A549 (cell line): ENCODE measurements around the gene ZC3H10. TPM values are rescaled to one million over a fixed set of nuclear protein-coding genes. Genes with fewer than 3 reads are reported as not detected.

Experiments
- ATAC-seq, 2 experiments: fragments of 200-7000 bp in 1 of 2; fragments of >200 bp in 1 of 2; cut with Nextera tagmentation in 1 of 2; cut with Tn5 transposase in 1 of 2; 3 replicates each; pipeline versions ENCODE4 v1.8.0 to v1.9.1; 2018 to 2020; ENCODE audit warnings: mild to moderate bottlenecking in 1 of 2, moderate library complexity in 1 of 2
- CTCF ChIA-PET: fragments of 300-600 bp; sonication (Branson Sonifier 250); formaldehyde crosslinking; extraction: SDS; loops from one replicate; lab custom pipeline; 2021; ENCODE audit warnings: antibody characterized with exemption, inconsistent platforms; lab: Yijun Ruan, JAX
- POLR2A ChIA-PET: fragments of 350-600 bp; formaldehyde crosslinking; extraction: SDS; loops from one replicate; lab custom pipeline; 2021; ENCODE audit warnings: antibody characterized with exemption, inconsistent platforms; lab: Yijun Ruan, JAX
- DNase-seq, 2 experiments: peaks; one replicate each; pipeline versions ENCODE4 v3.0.0 to v3.0.0-alpha.2; 2011 to 2016; ENCODE audit warnings: low read depth in 1 of 2, low spot score in 1 of 2
- FAIRE-seq: peaks from 2 replicates; lab custom pipeline; 2011; peaks lifted over from hg19 to GRCh38; lab: Jason Lieb, UNC
- H3K27ac ChIP-seq, 2 experiments: fragments of >200 bp; sonication (Bioruptor Twin); formaldehyde crosslinking; 3 replicates each; pipeline ENCODE4 v1.5.1; 2016 to 2017
- H3K4me1 ChIP-seq: fragments of >200 bp; sonication (Bioruptor Twin); formaldehyde crosslinking; 3 replicates; pipeline ENCODE4 v1.6.1; 2016
- H3K4me2 ChIP-seq: fragments of >200 bp; sonication (Bioruptor Twin); formaldehyde crosslinking; 3 replicates; pipeline ENCODE4 v1.6.1; 2016
- H3K4me3 ChIP-seq: fragments of >200 bp; sonication (Bioruptor Twin); formaldehyde crosslinking; 3 replicates; pipeline ENCODE4 v1.5.1; 2016
- H3K9me3 ChIP-seq: fragments of >200 bp; sonication (Bioruptor Twin); formaldehyde crosslinking; 3 replicates; pipeline ENCODE4 v1.6.1; 2016
- BCL3 ChIP-seq: fragments of >200 bp; sonication (Bioruptor Twin); formaldehyde crosslinking; IDR thresholded peaks from 3 replicates; pipeline ENCODE4 v1.6.1; 2016
- CBX2 ChIP-seq: fragments of 200-600 bp; sonication (generic); IDR thresholded peaks from 2 replicates; pipeline ENCODE4 v1.6.1; 2016; ENCODE audit warnings: low read depth, mild to moderate bottlenecking, borderline replicate concordance
- CEBPB ChIP-seq, 2 experiments: fragments of >200 bp in 1 of 2; sonication (Bioruptor Twin) in 1 of 2; formaldehyde crosslinking in 1 of 2; IDR thresholded peaks; 2 replicates each; pipeline ENCODE4 v1.6.1; 2012 to 2016
- CHD4 ChIP-seq: fragments of 200-600 bp; sonication (generic); IDR thresholded peaks from 2 replicates; pipeline ENCODE4 v1.6.1; 2016; ENCODE audit warnings: antibody characterized with exemption, mild to moderate bottlenecking, borderline replicate concordance
- EHF ChIP-seq: fragments of 250-450 bp; sonication (Bioruptor Pico); IDR thresholded peaks from 2 replicates; pipeline ENCODE4 v1.5.0; 2020; ENCODE audit warnings: mild to moderate bottlenecking
- FOSL2 ChIP-seq, 2 experiments: fragments of 450-650 bp in 1 of 2; fragments of >200 bp in 1 of 2; sonication (Bioruptor Twin) in 1 of 2; formaldehyde crosslinking; IDR thresholded peaks; 2 replicates each; pipeline versions ENCODE4 v1.5.0 to v1.6.1; 2016 to 2020; ENCODE audit warnings: mild to moderate bottlenecking in 1 of 2, moderate library complexity in 1 of 2
- HOXA7 ChIP-seq: fragments of 250-450 bp; sonication (Bioruptor Pico); IDR thresholded peaks from 2 replicates; pipeline ENCODE4 v1.5.0; 2020; ENCODE audit warnings: mild to moderate bottlenecking, moderate library complexity
- HOXB5 ChIP-seq: fragments of 250-450 bp; sonication (Bioruptor Pico); IDR thresholded peaks from 2 replicates; pipeline ENCODE4 v1.5.0; 2020; ENCODE audit warnings: mild to moderate bottlenecking, moderate library complexity
- PBX3 ChIP-seq: IDR thresholded peaks from 2 replicates; pipeline ENCODE4 v1.6.1; 2012
- PHF8 ChIP-seq: fragments of 200-600 bp; sonication (generic); IDR thresholded peaks from 2 replicates; pipeline ENCODE4 v1.6.1; 2016; ENCODE audit warnings: low read depth, mild to moderate bottlenecking, antibody characterized with exemption, moderate library complexity, borderline replicate concordance
- RAD21 ChIP-seq, 2 experiments: fragments of >200 bp in 1 of 2; sonication (Bioruptor Twin) in 1 of 2; formaldehyde crosslinking in 1 of 2; IDR thresholded peaks in 1 of 2; conservative IDR thresholded peaks in 1 of 2; 2 replicates in 1 of 2; 3 replicates in 1 of 2; pipeline ENCODE4 v1.6.1; 2012 to 2018; ENCODE audit warnings: inconsistent platforms in 1 of 2
- RARB ChIP-seq: fragments of 250-450 bp; sonication (Bioruptor Pico); IDR thresholded peaks from 2 replicates; pipeline ENCODE4 v1.8.0; 2021; ENCODE audit warnings: mild to moderate bottlenecking, moderate library complexity
- ZFP36 ChIP-seq: fragments of 450-650 bp; IDR thresholded peaks from 2 replicates; pipeline ENCODE4 v1.6.1; 2014; ENCODE audit warnings: borderline replicate concordance; ENCODE audit not compliant: partially characterized antibody
- ZSCAN20 ChIP-seq: fragments of 250-450 bp; sonication (Bioruptor Pico); IDR thresholded peaks from 2 replicates; pipeline ENCODE4 v1.8.0; 2022; ENCODE audit warnings: mild to moderate bottlenecking, moderate library complexity
- WGBS: methylation state at CpG from one replicate; pipeline ENCODE4 v1.1.6; 2017; ENCODE audit errors: missing lambda C conversion rate; 5-methylcytosine and 5-hydroxymethylcytosine counted together
- polyA plus RNA-seq, 4 experiments: library from polyadenylated mRNA; depleted of rRNA in 3 of 4; stranded (reverse); fragments of >200 nt; fragmentation: RNase III in 1 of 4; extraction: RNeasy Plus Mini Kit Qiagen cat#74134 plus additional on column Dnase treatment in 1 of 4; gene quantifications; 2 replicates in 3 of 4; 3 replicates in 1 of 4; pipeline ENCODE4 v1.2.3, GENCODE V29; 2011 to 2017
- TF ChIP-seq, protein P1 (sequence below): fragments of 450-650 bp; IDR thresholded peaks from 2 replicates; pipeline ENCODE4 v1.6.1; 2014; ENCODE audit warnings: antibody characterized with exemption
- TF ChIP-seq, protein P2 (sequence below): IDR thresholded peaks from 2 replicates; pipeline ENCODE4 v1.6.1; 2012
- TF ChIP-seq, protein P3 (sequence below): fragments of 200-600 bp; sonication (generic); IDR thresholded peaks from 2 replicates; pipeline ENCODE4 v1.6.1; 2016; ENCODE audit warnings: antibody characterized with exemption, mild to moderate bottlenecking, moderate library complexity
- TF ChIP-seq, protein P4 (sequence below): fragments of >200 bp; sonication (Bioruptor Twin); formaldehyde crosslinking; IDR thresholded peaks from 3 replicates; pipeline ENCODE4 v1.5.1; 2016

The ZC3H10 gene
- polyA plus RNA-seq, 2 of the 4 experiments (the other 2 are of a cell fraction), result 2.1 to 3.2 TPM

GRCh38 chr12:56128670-56129205, 10.7 kb downstream of the ZC3H10 start:
- ATAC-seq (peak; percentile 36 to 45), DNase-seq (peak in 1 of 2 experiments; percentile 29)
- CTCF ChIA-PET, result interaction anchor here (0.6 to 15.7 kb wide), 9 partner anchors 10 to 248 kb away, joined by 3 to 204 read pairs (median 6); partner anchors contain the start of genes MYL6, MYL6B, SMARCC2 and ZC3H10
- Histone ChIP-seq H3K9me3 (no peaks in the 10 kb centered on the region), H3K4me1 (peaks cover 25% of the 10 kb centered on the region), H3K4me2 (peak overlapping the region; percentile 84)
- POLR2A ChIA-PET, result interaction anchor here (0.9 to 2.0 kb wide), 11 partner anchors 10 to 155 kb away, joined by 3 to 40 read pairs (median 8); partner anchors contain the start of genes MYL6, MYL6B, PA2G4 and RAB5B
- 1% methylated on average over 20 of the region's 20 CpGs for WGBS
- TF ChIP-seq ZSCAN20 (CRISPR knock-in tag), result no peak
- TF ChIP-seq, protein P1, sequence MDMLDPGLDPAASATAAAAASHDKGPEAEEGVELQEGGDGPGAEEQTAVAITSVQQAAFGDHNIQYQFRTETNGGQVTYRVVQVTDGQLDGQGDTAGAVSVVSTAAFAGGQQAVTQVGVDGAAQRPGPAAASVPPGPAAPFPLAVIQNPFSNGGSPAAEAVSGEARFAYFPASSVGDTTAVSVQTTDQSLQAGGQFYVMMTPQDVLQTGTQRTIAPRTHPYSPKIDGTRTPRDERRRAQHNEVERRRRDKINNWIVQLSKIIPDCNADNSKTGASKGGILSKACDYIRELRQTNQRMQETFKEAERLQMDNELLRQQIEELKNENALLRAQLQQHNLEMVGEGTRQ, result no peak
- no peak for TF ChIP-seq FOSL2 (IDR thresholded peaks at IDR 0.05)
- peak; percentile 71 for TF ChIP-seq FOSL2 (CRISPR knock-in tag; IDR thresholded peaks at IDR 0.05)
- TF ChIP-seq, protein P2, sequence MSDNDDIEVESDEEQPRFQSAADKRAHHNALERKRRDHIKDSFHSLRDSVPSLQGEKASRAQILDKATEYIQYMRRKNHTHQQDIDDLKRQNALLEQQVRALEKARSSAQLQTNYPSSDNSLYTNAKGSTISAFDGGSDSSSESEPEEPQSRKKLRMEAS, result 0 out of 2 replicates have a peak, but pooled peaks have one; percentile 8
- no peak for TF ChIP-seq CBX2
- TF ChIP-seq, all 56 proteins: peak for 2
- FAIRE-seq, result no peak
- H3K4me3 ChIP-seq, result peak overlapping the region; percentile 76
- peak overlapping the region; percentile 87 to 89 for H3K27ac ChIP-seq

DNA sequence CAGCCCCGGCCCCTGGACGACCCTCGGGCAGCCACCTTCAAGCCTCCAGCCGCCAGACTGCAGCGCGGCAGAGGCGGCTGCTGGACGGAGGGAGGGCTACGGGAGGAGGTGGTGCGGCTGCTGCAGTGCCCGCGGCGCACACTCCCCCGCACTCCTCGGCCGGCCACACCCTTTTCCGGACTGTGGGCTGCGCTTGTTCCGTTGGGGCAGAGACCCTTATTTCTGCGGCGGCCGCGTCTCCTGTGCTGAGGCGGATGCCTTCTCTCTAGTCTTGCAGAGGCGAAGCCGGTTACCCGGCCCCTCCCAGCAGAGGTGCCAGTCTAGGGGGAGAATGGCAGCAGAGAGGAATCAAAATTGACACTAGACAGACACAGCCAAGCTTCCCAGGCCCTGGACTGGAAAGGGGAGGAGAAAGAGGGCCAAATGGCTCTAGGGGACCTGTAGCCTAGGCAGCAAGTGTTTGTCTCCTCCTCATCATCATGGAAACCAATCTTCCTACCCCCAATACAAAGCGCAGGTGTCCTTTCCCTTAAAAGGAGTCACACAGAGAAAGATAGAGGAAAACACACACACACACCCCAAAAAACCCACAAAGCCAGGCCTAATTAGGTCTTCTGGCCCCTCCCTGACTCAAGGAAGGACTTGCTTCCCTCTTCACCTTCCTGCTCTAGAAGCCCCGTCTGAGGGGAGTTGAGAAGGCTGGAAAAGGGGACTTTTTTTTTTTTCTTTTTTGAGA, 11.3 kb downstream of the ZC3H10 start:
- no peak for FAIRE-seq
- TF ChIP-seq, protein P2, result 0 out of 2 replicates have a peak, but pooled peaks have one; percentile 10
- no peak for TF ChIP-seq HOXB5
- Histone ChIP-seq H3K4me2 (peak overlapping the region; percentile 84), H3K4me1 (peaks cover 25% of the 10 kb centered on the region), H3K4me3 (peak overlapping the region; percentile 76), H3K27ac (peak overlapping the region; percentile 87 to 89), H3K9me3 (no peaks in the 10 kb centered on the region)
- ChIA-PET CTCF (interaction anchor here (0.8 to 15.7 kb wide), 6 partner anchors 9 to 82 kb away, joined by 3 to 204 read pairs (median 9); partner anchors contain the start of genes MYL6 and SMARCC2), POLR2A (interaction anchor here (1.9 to 2.0 kb wide), 2 partner anchors 29 to 93 kb away, joined by 10 to 14 read pairs; partner anchors contain the start of genes MYL6 and RNF41)
- ATAC-seq, result peak; percentile 45 to 51; a peak in 5 of 6 replicates
- 19% methylated on average over 19 of the region's 29 CpGs for WGBS
- DNase-seq, result peak; percentile 46 to 47

DNA sequence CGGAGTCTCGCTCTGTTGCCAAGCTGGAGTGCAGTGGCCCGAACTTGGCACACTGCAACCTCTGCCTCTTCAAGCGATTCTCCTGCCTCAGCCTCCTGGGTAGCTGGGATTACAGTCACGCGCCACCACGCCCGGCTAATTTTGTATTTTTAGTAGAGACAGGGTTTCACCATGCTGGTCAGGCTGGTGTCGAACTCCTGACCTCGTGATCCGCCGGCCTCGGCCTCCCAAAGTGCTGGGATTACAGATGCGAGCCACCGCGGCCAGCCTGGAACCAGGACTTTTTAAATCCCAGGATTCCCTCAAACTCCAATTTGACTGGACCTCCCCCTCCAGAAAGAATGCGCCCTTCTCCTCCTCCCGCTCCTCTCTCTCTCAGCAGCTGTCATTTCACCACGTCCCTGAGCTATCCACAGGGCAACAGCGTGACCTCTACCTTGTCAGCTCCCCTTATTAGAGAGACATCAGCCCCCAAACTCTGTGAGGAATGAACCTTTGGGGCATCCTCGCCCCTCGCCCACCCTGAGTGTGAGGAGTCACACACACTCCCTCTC, 12.0 kb downstream of the ZC3H10 start:
- H3K9me3 ChIP-seq, result no peaks in the 10 kb centered on the region
- ChIA-PET POLR2A (no interaction called here), CTCF (interaction anchor here (0.8 to 15.7 kb wide), 5 partner anchors 9 to 60 kb away, joined by 3 to 204 read pairs (median 12); partner anchors contain the start of genes MYL6 and SMARCC2)
- 89% methylated on average over 22 of the region's 22 CpGs for WGBS
- DNase-seq, result no peak
- H3K4me2 ChIP-seq, result peak overlapping the region; percentile 84
- H3K4me3 ChIP-seq, result peak overlapping the region; percentile 76; the same call in 1 of the 3 replicates
- no peak for ATAC-seq
- FAIRE-seq, result no peak
- peaks cover 25% of the 10 kb centered on the region for H3K4me1 ChIP-seq
- H3K27ac ChIP-seq, result peak overlapping the region in 1 of 2 experiments; percentile 89; a peak in 4 of 6 replicates
- TF ChIP-seq, protein P3, sequence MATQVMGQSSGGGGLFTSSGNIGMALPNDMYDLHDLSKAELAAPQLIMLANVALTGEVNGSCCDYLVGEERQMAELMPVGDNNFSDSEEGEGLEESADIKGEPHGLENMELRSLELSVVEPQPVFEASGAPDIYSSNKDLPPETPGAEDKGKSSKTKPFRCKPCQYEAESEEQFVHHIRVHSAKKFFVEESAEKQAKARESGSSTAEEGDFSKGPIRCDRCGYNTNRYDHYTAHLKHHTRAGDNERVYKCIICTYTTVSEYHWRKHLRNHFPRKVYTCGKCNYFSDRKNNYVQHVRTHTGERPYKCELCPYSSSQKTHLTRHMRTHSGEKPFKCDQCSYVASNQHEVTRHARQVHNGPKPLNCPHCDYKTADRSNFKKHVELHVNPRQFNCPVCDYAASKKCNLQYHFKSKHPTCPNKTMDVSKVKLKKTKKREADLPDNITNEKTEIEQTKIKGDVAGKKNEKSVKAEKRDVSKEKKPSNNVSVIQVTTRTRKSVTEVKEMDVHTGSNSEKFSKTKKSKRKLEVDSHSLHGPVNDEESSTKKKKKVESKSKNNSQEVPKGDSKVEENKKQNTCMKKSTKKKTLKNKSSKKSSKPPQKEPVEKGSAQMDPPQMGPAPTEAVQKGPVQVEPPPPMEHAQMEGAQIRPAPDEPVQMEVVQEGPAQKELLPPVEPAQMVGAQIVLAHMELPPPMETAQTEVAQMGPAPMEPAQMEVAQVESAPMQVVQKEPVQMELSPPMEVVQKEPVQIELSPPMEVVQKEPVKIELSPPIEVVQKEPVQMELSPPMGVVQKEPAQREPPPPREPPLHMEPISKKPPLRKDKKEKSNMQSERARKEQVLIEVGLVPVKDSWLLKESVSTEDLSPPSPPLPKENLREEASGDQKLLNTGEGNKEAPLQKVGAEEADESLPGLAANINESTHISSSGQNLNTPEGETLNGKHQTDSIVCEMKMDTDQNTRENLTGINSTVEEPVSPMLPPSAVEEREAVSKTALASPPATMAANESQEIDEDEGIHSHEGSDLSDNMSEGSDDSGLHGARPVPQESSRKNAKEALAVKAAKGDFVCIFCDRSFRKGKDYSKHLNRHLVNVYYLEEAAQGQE, result no peak
- TF ChIP-seq ZFP36 (no peak), FOSL2 (IDR thresholded peaks at IDR 0.05) (no peak), FOSL2 (CRISPR knock-in tag; IDR thresholded peaks at IDR 0.05) (no peak), RAD21 (conservative IDR thresholded peaks at IDR 0.05 in 1 of 2, IDR thresholded peaks at IDR 0.05 in 1 of 2) (no peak), CHD4 (no peak), CEBPB (IDR thresholded peaks at IDR 0.05) (no peak), HOXA7 (CRISPR knock-in tag) (no peak), BCL3 (no peak), RARB (no peak), PHF8 (no peak), PBX3 (no peak), EHF (CRISPR knock-in tag) (no peak)
- TF ChIP-seq, protein P4, sequence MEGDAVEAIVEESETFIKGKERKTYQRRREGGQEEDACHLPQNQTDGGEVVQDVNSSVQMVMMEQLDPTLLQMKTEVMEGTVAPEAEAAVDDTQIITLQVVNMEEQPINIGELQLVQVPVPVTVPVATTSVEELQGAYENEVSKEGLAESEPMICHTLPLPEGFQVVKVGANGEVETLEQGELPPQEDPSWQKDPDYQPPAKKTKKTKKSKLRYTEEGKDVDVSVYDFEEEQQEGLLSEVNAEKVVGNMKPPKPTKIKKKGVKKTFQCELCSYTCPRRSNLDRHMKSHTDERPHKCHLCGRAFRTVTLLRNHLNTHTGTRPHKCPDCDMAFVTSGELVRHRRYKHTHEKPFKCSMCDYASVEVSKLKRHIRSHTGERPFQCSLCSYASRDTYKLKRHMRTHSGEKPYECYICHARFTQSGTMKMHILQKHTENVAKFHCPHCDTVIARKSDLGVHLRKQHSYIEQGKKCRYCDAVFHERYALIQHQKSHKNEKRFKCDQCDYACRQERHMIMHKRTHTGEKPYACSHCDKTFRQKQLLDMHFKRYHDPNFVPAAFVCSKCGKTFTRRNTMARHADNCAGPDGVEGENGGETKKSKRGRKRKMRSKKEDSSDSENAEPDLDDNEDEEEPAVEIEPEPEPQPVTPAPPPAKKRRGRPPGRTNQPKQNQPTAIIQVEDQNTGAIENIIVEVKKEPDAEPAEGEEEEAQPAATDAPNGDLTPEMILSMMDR, result no peak
